ENCODE measurements around the gene PEX14. TPM values are rescaled to one million over a fixed set of nuclear protein-coding genes. Genes with fewer than 3 reads are reported as not detected.

PEX14 gene
- total RNA-seq, 1 donor from 2014 or later: 17.9 TPM

GRCh38 chr1:10530281-10530740 lies 55.6 kb downstream of the PEX14 start:
- ATAC-seq: peak; percentile 76
- intact Hi-C loops (cut with DNase I): no loop called here
- no peak for DNase-seq (ENCODE audit: low spot score)

- intact Hi-C loops (cut with DNase I): no loop called here
- DNase-seq (ENCODE audit: low spot score): no peak
- no peak for ATAC-seq
These were observed 56.2 kb downstream of the PEX14 start for GRCh38 chr1:10530756-10531495.

- ATAC-seq (no peak), DNase-seq (ENCODE audit: low spot score) (no peak)
- intact Hi-C loops (cut with DNase I): no loop called here
These were observed 57.6 kb downstream of the PEX14 start for GRCh38 chr1:10532362-10532761.

DNA sequence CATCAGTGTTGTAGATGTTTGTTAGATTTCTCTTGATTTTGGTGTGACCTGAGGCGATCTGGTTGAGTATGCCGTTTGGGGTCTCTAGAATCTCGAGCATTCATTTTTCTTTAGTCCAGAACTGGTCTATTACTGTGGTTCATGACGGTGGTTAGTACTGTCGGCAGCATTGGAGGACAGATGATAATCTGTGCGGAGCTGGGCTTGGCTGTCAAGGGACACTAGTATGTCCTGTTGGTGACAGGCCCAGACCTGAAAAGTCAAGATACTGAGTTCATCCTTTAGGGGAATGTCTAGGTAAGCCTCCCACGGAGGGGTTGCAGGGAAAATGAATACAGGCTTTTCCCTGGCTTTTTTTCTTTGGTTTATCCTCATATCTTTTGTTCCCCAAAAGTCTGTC lies 59.8 kb downstream of the PEX14 start:
- intact Hi-C loops (cut with DNase I): no loop called here
- ATAC-seq: no peak

DNA sequence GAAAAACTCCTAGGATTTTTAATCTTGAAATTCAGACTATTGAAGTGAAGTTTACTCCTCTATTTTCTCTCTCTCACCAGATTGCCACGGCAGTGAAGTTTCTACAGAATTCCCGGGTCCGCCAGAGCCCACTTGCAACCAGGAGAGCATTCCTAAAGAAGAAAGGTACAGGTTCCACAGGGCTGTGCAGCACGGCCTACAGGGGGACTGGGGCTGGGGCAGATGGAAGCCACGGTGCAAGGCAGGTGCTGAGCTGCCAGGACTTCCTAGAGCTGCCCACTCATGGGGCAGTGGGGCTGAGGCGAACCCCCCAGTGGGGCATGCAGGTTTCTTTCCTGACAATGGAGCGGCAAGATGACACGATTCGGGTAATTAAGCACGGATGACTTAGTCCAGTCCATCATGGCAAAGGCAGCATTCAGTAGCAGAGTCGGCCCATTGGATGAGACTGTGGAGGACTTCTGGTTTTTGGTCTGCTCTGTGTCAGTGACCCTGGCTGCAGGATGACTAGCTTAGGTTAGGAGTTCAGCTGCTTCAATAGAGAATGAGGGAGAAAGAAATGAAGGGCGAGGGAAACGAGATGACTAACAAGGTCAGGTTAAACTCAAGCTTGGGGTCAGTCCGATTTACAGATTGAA lies 61.5 kb downstream of the PEX14 start:
- DNase-seq (ENCODE audit: low spot score) (no peak), ATAC-seq (no peak)
- intact Hi-C loops (cut with DNase I): no loop called here

More for the DNA sequence above, 59.8 kb downstream of the PEX14 start:
- no peak for DNase-seq (ENCODE audit: low spot score)

GRCh38 chr1:10537082-10537766 lies 62.5 kb downstream of the PEX14 start:
- intact Hi-C loops (cut with DNase I): no loop called here
- ATAC-seq (peak; percentile 82), DNase-seq (ENCODE audit: low spot score) (no peak)

- ATAC-seq: peak; percentile 43
- DNase-seq (ENCODE audit: low spot score): no peak
- intact Hi-C loops (cut with DNase I): no loop called here
These were observed 64.1 kb downstream of the PEX14 start for GRCh38 chr1:10538646-10539355.

DNA sequence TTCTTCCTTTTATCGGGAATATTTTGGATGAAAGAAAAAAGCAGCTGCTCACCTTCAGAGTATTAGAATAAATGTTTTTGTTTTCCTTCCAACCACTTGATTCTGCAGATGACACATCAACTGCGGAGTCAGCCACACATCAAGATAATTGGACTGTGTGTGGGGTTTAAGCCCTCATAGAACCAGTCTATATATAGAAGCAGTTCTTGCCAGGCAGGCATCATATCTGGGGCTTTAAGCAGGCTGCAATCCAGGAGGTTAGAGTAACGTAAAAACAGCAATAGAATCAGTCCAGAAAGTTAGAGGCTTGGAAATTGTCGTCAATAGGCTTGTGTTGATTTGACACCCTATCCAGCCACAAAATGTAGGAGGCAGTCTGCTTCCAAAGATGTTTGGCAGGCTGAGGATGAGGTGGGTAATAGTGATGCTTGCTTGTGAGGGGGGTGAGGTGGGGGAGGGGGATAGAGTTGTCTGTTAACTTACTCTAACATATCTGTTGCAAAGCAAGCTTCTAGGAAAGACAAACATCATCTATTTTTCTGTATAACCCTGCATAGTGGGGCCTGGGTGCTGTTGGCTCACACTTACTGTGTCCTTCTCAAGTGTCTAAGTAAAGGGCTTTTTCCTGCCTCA lies 64.8 kb downstream of the PEX14 start:
- ATAC-seq: no peak
- intact Hi-C loops (cut with DNase I): no loop called here
- no peak for DNase-seq (ENCODE audit: low spot score)

DNA sequence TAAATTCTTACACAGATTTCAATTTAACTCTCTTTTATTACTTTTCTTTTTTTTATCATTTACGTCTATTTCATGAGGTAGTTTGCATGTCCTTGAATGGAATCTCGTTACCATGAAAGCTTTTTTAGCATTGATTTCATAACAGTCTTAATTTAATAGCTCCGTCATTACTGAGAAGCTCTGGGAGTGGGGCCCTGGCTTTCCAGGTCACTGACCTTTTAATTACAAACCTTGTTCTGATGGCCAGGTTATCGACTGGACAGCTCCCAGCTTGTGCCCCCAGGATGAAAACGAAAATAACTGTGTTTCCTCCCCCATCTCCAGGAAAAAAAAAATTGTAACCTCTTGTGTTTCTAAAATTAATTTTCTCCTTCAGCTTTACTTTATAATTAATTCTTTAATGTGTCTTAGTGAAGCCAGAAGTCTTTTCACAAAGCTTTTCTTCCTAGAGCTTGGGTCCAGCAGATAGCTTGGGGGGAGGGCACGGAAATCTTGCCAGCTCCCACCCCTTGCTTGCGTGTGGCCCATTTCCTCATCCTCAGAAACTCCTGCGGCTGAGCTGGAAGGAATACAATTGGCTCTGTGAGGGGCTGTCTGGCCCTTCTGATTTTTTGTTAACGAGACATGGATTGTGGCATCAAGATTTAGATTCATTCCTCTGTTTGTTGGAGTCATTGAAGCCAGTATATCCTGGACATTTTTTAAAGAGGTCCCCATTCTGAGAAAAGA lies 65.7 kb downstream of the PEX14 start:
- ATAC-seq (peak; percentile 59), DNase-seq (ENCODE audit: low spot score) (no peak)
- intact Hi-C loops (cut with DNase I): no loop called here

DNA sequence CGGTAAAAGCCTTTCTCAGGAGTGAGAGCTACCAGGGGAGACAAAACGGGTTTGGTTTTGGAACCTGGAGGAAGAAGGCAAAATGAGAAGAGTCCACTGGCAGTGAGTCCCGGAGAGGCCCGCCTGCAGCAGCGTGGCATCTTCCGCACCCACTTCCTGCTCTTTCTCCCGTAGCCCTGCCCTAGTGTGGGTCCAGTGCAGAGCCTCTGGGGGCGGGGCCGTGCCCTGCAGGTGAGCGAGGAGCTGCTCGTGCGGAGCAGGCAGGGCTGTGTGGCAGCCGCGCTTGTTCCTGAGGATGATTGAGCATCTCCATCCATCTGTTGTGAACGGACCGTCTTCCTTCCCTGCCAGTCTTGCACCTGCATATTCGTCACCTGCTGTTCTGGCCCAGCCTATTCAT lies 66.5 kb downstream of the PEX14 start:
- DNase-seq (ENCODE audit: low spot score) (no peak), ATAC-seq (no peak)
- intact Hi-C loops (cut with DNase I): no loop called here

- intact Hi-C loops (cut with DNase I): no loop called here
- ATAC-seq (no peak), DNase-seq (ENCODE audit: low spot score) (no peak)
These were observed 69.5 kb downstream of the PEX14 start for GRCh38 chr1:10544239-10544638.

- intact Hi-C loops (cut with DNase I): no loop called here
- ATAC-seq: no peak
These were observed 72.1 kb downstream of the PEX14 start for GRCh38 chr1:10546896-10547295.

DNA sequence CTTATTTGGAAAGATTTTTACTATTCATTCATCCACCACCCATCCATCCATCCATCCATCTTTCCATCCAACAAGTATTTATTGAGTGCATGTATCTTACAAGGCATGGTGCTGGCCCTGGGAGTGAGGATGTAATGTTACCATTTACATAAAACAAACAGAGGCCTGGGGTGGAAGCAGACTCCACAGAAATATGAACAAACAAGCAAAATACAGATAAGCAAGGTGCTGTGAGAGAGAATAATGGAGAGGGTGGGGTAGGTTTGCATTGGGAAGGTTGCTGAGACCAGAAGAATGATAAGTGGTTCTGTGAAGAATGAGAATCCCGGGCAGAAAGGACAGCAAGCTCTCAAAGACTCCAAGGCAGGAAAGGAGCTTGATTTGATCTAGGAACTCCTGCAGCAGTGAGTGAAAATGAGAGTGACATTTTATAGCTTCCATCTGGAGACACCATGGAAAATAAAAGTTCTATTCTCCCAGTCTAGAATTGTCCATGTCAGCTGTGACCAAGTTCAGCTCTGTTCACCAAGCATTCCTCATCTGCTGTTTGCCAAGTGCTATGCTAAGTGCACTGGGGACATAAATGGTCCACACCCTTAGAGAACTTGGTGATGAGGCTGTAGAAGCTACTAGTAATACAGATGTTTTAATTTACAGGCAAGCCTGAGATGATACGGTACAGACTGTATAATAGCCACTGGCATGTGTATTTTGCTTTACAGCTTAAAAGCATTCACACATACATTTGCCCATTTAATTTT lies 75.3 kb downstream of the PEX14 start:
- ATAC-seq (no peak), DNase-seq (ENCODE audit: low spot score) (no peak)
- intact Hi-C loops (cut with DNase I): no loop called here

More at GRCh38 chr1:10546896-10547295, 72.1 kb downstream of the PEX14 start:
- no peak for DNase-seq (ENCODE audit: low spot score)

DNA sequence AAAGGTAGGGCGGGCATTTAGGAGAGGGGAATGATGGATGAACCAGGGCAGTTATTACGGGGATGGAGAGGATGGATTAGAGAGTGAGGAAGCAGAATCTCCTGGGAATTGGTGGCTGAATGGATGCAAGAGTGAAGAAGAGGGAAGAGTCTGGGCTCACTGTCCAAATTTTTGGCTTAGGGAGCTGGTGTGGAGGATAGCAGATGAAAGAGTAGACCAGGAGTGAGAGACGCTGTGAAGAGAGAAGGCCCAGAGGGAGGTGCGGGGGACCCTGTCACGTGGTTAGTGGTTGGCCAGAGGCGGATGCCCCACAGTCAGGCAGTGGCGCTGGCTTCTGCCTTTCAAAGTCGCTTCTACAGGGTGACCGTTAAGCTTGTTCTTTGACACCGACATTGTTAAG lies 78.4 kb downstream of the PEX14 start:
- intact Hi-C loops (cut with DNase I): no loop called here
- ATAC-seq: no peak
- DNase-seq (ENCODE audit: low spot score): no peak

DNA sequence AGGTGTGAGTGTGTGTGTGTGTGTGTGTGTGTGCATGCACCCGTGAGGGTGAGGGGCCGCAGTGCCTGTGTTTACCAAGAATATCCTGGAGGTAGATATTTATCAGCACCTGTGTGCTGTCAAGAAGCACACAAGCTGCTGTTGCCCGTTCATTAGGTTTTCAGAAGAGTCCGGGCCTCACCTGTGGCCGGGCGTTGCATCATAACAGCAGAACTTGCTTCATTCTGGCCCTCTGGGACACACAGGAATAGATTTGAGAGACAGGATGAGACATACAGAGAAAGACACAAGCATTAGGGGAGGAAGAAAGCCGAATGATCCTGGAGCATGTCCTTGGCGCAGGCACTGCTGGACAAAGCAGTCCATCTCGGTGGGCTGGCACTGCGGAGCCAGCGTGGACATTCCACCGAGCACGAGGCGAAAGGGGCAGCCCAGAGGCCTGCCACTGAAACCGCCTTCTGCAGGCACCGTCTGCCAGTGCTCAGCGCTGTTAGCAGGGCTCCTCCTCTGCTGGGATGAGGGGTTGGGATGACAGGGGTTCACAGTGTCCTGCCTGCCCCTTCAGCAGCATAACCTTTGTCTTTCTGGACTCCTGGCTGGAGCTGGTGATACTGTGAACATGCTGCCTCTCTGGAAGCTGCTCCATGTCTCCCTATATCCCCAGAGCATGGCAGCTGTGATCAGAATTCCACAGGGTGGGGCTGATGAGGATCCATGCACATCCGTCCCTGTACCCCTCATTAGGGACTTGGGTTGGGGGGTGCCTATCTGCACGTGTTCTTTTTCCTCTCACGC lies 81.1 kb downstream of the PEX14 start:
- DNase-seq (ENCODE audit: low spot score) (no peak), ATAC-seq (no peak)
- intact Hi-C loops (cut with DNase I): no loop called here

GRCh38 chr1:10556430-10557005 lies 81.8 kb downstream of the PEX14 start:
- intact Hi-C loops (cut with DNase I): no loop called here
- DNase-seq (ENCODE audit: low spot score): no peak
- no peak for ATAC-seq

DNA sequence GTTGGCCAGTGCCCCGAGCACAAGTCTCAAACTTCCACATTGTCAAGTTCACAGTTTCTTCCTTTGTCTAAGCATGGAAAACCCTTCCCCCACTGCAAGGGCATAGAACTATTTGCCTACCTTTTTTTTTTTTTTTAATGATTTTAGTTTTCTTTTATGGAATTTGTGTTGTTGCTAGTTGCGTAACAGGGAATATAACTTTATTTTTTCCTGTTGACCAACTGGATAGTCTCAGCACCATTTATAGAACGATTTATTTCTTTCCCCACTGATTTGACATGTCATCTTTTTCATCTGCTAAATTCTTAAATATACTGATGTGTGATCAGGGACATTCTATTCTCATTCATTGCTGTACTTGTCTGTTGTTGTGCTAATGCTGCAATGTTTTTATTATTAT lies 83.0 kb downstream of the PEX14 start:
- intact Hi-C loops (cut with DNase I): no loop called here
- ATAC-seq: no peak

More for the DNA sequence above, 83.0 kb downstream of the PEX14 start:
- no peak for DNase-seq (ENCODE audit: low spot score)
